Endothelial cell of umbilical vein (primary cell): ENCODE data around the gene PAPOLA.

Experiments used
- CTCF ChIP-seq, 2 donors: IDR thresholded peaks; 1 replicate in 1 of 2; 2 replicates in 1 of 2; pipeline ENCODE4 v1.5.1; 2011; ENCODE audit warnings: low read length in 2 of 2, mild to moderate bottlenecking in 2 of 2, moderate library complexity in 2 of 2, control low read depth in 1 of 2, inconsistent platforms in 1 of 2, low read depth in 1 of 2; ENCODE audit not compliant: insufficient read depth in 1 of 2; ENCODE audit errors: extremely low read depth in 1 of 2
- EZH2 ChIP-seq: IDR thresholded peaks from 2 replicates; pipeline ENCODE4 v1.6.1; 2012; ENCODE audit warnings: borderline replicate concordance, low read depth, mild to moderate bottlenecking, moderate library complexity, low read length, inconsistent platforms; ENCODE audit not compliant: severe bottlenecking
- GATA2 ChIP-seq: IDR thresholded peaks from 2 replicates; pipeline ENCODE4 v1.7.0; 2011; ENCODE audit warnings: low read depth, mild to moderate bottlenecking, moderate library complexity, mixed read lengths, low read length; ENCODE audit not compliant: insufficient read length, insufficient read depth
- JUN ChIP-seq: IDR thresholded peaks from 2 replicates; pipeline ENCODE4 v1.6.1; 2011; ENCODE audit warnings: borderline replicate concordance, low read depth; ENCODE audit not compliant: insufficient read length, insufficient read depth
- MYC ChIP-seq: IDR thresholded peaks from one replicate; pipeline ENCODE4 v1.6.1; 2011; ENCODE audit warnings: mild to moderate bottlenecking, low read depth, low read length
- POLR2A ChIP-seq: IDR thresholded peaks from 2 replicates; pipeline ENCODE4 v1.6.1; 2012; ENCODE audit warnings: low read depth, mild to moderate bottlenecking, control low read depth, low read length
- POLR2AphosphoS5 ChIP-seq: IDR thresholded peaks from 2 replicates; pipeline ENCODE4 v1.6.1; 2012; ENCODE audit warnings: low read depth, mild to moderate bottlenecking, control low read depth, low read length, moderate library complexity; ENCODE audit not compliant: insufficient read depth

DNA sequence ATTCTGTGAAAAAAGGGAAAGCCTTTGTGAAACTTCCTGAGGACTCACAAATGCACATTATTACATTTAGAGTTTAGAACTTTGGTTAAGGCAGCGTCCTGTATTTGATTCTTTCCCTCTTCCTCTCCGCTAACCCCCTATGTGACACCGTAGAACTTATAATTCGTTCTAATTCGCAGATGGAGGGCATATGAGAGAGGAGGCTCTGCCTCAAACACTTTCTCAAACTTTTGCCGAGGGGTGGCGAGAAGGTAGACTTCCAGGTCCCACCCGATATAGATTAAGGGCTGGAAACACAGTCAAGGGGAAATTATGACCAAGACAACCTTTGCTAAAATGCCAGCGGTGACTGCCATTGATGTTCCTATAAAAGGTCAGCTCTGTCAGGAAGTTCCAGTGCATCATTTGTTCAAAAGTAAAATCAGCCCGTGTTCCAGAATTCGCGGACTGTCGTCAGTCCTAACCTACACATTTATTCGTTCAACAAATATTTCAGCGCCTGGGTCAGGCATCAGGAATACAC, 904 bp upstream of the PAPOLA start:
- TF ChIP-seq CTCF (IDR thresholded peaks at IDR 0.05; ENCODE audit: extremely low read depth in 1 of 2, insufficient read depth in 1 of 2, low read depth in 1 of 2, low read length in 2 of 2): no peak
- TF ChIP-seq POLR2A: no peak
- no peak for TF ChIP-seq POLR2AphosphoS5
- TF ChIP-seq EZH2: no peak
- TF ChIP-seq GATA2: no peak
- no peak for TF ChIP-seq JUN
- no peak for TF ChIP-seq MYC
